ENCODE results near the gene TSPAN14.

TSPAN14 gene

GRCh38 chr10:80492848-80493521 lies 38.9 kb downstream of the TSPAN14 start:
- peak overlapping the region; percentile 90 for H3K27ac Mint-ChIP-seq
- no peaks in the 10 kb centered on the region for H3K9me3 Mint-ChIP-seq (ENCODE audit: low read depth)
- peaks cover 50% of the 10 kb centered on the region for H3K36me3 Mint-ChIP-seq
- H3K4me1 Mint-ChIP-seq (ENCODE audit: low read depth), result peaks cover 98% of the 10 kb centered on the region
- H3K27me3 Mint-ChIP-seq, result no peaks in the 10 kb centered on the region
- H3K4me3 Mint-ChIP-seq, result peak overlapping the region; percentile 55

GRCh38 chr10:80493522-80494051 lies 39.5 kb downstream of the TSPAN14 start:
- peak overlapping the region; percentile 90 for H3K27ac Mint-ChIP-seq

GRCh38 chr10:80496555-80497172 lies 42.6 kb downstream of the TSPAN14 start:
- Mint-ChIP-seq H3K36me3 (peaks cover 25% of the 10 kb centered on the region), H3K4me1 (ENCODE audit: low read depth) (peaks cover 95% of the 10 kb centered on the region), H3K4me3 (peak overlapping the region; percentile 48), H3K9me3 (ENCODE audit: low read depth) (no peaks in the 10 kb centered on the region), H3K27me3 (no peaks in the 10 kb centered on the region), H3K27ac (peak overlapping the region; percentile 95)

More at GRCh38 chr10:80493522-80494051, 39.5 kb downstream of the TSPAN14 start:
- Mint-ChIP-seq H3K27me3 (no peaks in the 10 kb centered on the region), H3K9me3 (ENCODE audit: low read depth) (no peaks in the 10 kb centered on the region), H3K36me3 (peaks cover 50% of the 10 kb centered on the region), H3K4me1 (ENCODE audit: low read depth) (peaks cover 98% of the 10 kb centered on the region), H3K4me3 (peak overlapping the region; percentile 55)

- Mint-ChIP-seq H3K9me3 (ENCODE audit: low read depth) (no peaks in the 10 kb centered on the region), H3K4me3 (peak overlapping the region; percentile 48), H3K36me3 (peaks cover 22% of the 10 kb centered on the region), H3K4me1 (ENCODE audit: low read depth) (peaks cover 95% of the 10 kb centered on the region), H3K27me3 (no peaks in the 10 kb centered on the region), H3K27ac (peak overlapping the region; percentile 95)
Measured at GRCh38 chr10:80497187-80498077, 43.3 kb downstream of the TSPAN14 start.

- H3K4me3 Mint-ChIP-seq, result peak overlapping the region; percentile 71
- peaks cover 96% of the 10 kb centered on the region for H3K4me1 Mint-ChIP-seq (ENCODE audit: low read depth)
- peak overlapping the region; percentile 95 for H3K27ac Mint-ChIP-seq
- peaks cover 21% of the 10 kb centered on the region for H3K36me3 Mint-ChIP-seq
- no peaks in the 10 kb centered on the region for H3K9me3 Mint-ChIP-seq (ENCODE audit: low read depth)
- H3K27me3 Mint-ChIP-seq, result no peaks in the 10 kb centered on the region
Measured at GRCh38 chr10:80498078-80498832, 44.1 kb downstream of the TSPAN14 start.

- Mint-ChIP-seq H3K4me3 (peak overlapping the region; percentile 71), H3K9me3 (ENCODE audit: low read depth) (no peaks in the 10 kb centered on the region), H3K4me1 (ENCODE audit: low read depth) (peaks cover 96% of the 10 kb centered on the region), H3K36me3 (peaks cover 18% of the 10 kb centered on the region), H3K27me3 (no peaks in the 10 kb centered on the region), H3K27ac (peak overlapping the region; percentile 95)
Measured at GRCh38 chr10:80498833-80499741, 45.0 kb downstream of the TSPAN14 start.

- Mint-ChIP-seq H3K9me3 (ENCODE audit: low read depth) (no peaks in the 10 kb centered on the region), H3K27me3 (no peaks in the 10 kb centered on the region), H3K27ac (peak overlapping the region; percentile 95), H3K4me3 (peak overlapping the region; percentile 71), H3K36me3 (peaks cover 12% of the 10 kb centered on the region), H3K4me1 (ENCODE audit: low read depth) (peaks cover 96% of the 10 kb centered on the region)
Measured at GRCh38 chr10:80500572-80501380, 46.7 kb downstream of the TSPAN14 start.

- Mint-ChIP-seq H3K4me1 (ENCODE audit: low read depth) (peaks cover 91% of the 10 kb centered on the region), H3K9me3 (ENCODE audit: low read depth) (no peaks in the 10 kb centered on the region), H3K4me3 (peak overlapping the region; percentile 14), H3K36me3 (peaks cover 8% of the 10 kb centered on the region), H3K27ac (peak overlapping the region; percentile 95), H3K27me3 (no peaks in the 10 kb centered on the region)
Measured at GRCh38 chr10:80501381-80501912, 47.3 kb downstream of the TSPAN14 start.

- Mint-ChIP-seq H3K27me3 (no peaks in the 10 kb centered on the region), H3K4me1 (ENCODE audit: low read depth) (peaks cover 85% of the 10 kb centered on the region), H3K4me3 (peak overlapping the region; percentile 14), H3K9me3 (ENCODE audit: low read depth) (no peaks in the 10 kb centered on the region), H3K36me3 (peaks cover 3% of the 10 kb centered on the region), H3K27ac (peak overlapping the region; percentile 95)
Measured at GRCh38 chr10:80501913-80502521, 47.9 kb downstream of the TSPAN14 start.

GRCh38 chr10:80502621-80503583 lies 48.8 kb downstream of the TSPAN14 start:
- Mint-ChIP-seq H3K27ac (peak overlapping the region; percentile 95), H3K4me1 (ENCODE audit: low read depth) (peaks cover 79% of the 10 kb centered on the region), H3K27me3 (no peaks in the 10 kb centered on the region), H3K9me3 (ENCODE audit: low read depth) (no peaks in the 10 kb centered on the region), H3K36me3 (no peaks in the 10 kb centered on the region), H3K4me3 (peak overlapping the region; percentile 14)

- H3K4me1 Mint-ChIP-seq (ENCODE audit: low read depth), result peaks cover 74% of the 10 kb centered on the region
- peak overlapping the region; percentile 14 for H3K4me3 Mint-ChIP-seq
Measured at GRCh38 chr10:80503584-80504157, 49.6 kb downstream of the TSPAN14 start.

More at GRCh38 chr10:80503584-80504157, 49.6 kb downstream of the TSPAN14 start:
- H3K9me3 Mint-ChIP-seq (ENCODE audit: low read depth), result no peaks in the 10 kb centered on the region
- H3K36me3 Mint-ChIP-seq, result no peaks in the 10 kb centered on the region
- H3K27me3 Mint-ChIP-seq, result no peaks in the 10 kb centered on the region
- peak overlapping the region; percentile 95 for H3K27ac Mint-ChIP-seq

All from activated naive CD8-positive, alpha-beta T cell (primary cell).